AG08396 (cell line): ENCODE results near the gene ATP8B4.

Source experiments
- DNase-seq: peaks from one replicate; pipeline ENCODE4 v3.0.0; 2012; ENCODE audit warnings: low spot score, mixed read lengths

ATP8B4 gene

GRCh38 chr15:49857496-49858475 is 261.2 kb downstream of the ATP8B4 start:
- no peak for DNase-seq

DNA sequence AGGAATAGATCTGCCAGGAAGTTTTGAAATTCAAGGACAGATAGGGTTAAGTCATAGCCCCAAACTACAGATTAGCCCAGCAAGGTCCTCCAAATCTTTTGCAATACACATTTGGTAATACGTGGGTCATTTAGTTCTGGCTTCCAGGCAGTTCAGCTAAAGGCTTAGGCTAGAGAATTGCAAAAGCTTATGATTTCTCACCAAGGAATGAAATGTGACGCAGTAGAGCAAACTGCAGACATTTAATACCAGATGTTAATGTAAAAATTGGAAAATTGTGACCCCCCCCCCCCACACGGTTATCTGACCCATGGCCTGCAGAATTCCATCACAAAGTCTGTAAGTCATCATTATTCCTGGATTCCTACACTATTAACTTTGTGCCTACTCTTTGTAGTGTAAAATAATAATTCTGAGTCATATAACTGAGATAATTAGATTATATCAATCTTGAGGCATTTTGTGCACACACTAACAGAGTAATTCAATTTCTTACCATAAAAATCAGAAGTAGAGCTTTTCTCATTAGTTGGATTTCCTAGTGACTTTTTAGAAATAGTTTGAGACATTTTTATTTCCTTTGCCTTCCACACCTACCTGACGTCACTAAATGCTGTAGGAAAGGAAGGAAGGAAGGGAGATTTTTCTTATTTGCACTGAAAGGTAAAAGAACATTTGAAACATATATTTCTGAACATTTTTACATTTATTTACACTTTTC is 263.0 kb downstream of the ATP8B4 start:
- peak; percentile 51 for DNase-seq

DNA sequence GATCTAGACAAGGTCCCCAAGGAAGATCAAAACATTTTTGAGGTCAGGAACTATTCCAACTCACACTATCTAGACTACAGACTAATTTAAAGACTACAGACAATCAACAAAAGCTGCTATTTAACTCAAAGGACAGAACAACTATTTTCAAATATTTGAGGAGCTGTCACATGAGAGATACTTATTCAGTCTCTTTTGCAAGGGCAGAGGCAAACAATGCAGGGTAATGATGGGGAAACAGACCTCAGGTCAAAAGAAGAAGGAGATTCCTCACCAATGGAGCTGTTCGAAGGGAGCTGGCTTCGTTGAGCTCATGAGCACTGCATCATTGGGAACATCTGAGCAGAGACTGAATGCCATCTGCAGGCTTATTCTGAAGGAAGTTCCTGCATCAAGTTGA is 266.3 kb downstream of the ATP8B4 start:
- DNase-seq, result no peak

GRCh38 chr15:49848807-49849206 is 270.2 kb downstream of the ATP8B4 start:
- no peak for DNase-seq

- peak; percentile 43 for DNase-seq
Observed at GRCh38 chr15:49848282-49848724, 270.7 kb downstream of the ATP8B4 start.

DNA sequence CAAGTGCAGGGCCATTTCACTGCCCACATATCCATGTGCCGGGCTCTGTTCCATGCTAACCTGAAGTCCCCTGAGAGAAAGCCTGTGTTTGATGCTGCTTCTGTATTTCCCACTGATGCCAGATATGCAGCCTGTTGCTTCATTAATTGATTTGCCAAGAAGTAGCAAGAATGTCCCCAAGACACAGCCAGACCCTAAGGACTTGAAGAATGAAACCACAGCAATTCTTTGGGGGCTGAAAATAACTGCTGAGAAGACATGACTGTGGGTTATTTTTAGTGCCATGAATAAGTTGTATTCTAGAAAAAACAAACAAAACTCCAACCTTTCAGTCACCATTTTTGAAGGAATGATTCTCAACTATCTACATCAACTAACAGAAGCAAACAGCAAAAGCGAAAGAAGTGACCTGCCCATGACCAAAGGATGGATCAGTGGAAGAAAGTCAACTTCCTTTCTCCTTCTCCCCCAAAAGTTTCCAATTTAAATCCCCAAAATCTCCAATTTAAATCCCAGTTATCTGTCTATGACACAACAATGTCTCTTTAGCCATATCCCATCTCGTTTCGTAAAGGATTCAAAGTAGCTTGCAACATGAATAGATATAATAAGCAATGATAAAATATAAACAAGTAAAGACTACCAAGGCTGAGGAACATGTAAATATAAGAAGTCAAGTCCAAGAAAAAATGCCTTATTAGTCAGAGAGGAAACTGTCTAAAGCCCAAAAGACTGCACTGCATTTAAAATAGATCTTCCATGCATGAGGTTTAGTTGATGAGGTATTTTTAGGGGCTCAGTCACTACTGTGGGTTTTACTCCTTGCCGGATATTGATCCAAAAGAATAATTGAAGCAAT is 271.4 kb downstream of the ATP8B4 start:
- DNase-seq, result no peak

DNA sequence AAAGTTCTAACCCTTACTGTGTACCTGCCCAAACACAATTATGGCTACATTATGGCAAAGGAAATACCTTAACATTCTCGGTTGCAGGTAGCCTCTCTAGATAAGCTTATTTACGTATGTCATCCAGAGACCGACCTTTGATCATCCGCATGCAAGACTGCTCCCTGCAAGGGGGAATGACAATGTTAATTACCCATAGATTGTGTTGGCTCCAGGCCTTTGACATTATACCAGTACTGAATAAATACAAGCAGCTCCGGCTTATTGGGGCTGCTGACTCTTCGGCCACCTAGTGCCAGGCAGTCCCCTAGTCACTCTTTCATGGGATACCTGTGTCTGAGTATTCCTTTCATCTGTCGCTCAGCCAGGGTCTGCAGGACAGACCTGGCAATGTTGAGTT is 274.6 kb downstream of the ATP8B4 start:
- DNase-seq, result no peak

DNA sequence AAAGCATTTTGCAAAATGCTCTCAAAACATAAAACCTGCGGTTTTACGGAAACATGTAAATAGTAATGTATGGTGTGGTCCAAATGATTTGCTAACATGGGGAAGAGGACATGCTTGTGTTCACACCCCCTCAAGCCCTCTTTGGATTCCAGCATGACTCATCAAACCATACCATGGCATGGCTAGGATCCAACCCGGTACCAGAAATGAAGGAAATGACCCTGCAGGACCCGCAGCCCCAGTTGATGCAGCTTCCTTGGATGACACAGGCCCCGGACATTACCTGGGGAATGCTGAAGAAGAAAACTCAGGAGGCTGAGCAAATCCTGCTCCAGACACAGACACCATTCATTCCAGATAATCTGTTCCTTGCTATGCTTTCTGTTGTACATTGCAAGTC is 275.3 kb downstream of the ATP8B4 start:
- no peak for DNase-seq

DNA sequence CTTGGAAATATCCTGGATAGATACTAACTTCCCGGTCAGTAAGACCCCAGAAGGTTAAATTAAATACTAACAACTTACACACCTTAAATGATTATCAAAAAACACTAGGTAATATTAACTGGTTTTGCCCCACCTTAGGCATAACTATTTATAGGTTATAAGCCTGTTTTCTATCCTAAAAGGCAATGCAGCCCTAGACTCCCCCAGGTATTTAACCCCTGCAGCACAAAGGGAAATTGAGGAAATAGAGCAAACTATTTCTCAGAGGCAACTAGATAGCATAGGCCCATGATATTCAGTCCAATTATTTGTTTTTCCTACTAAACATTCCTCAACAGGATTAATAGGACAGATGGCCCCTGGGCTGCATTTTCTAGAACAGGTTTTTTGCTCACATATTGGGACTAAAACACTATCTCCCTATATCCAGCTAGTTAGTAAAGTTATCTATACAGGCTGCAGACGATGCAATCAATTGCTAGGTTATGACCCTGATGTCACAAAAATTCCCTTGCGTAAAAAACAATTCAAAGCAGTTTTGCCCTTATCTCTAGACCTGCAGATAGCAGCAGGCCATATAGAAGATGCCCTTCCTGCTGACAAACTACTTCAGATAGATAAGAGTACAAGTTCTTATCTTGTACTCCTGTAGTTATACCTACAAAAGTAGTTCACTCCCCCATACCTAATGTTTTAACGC is 276.9 kb downstream of the ATP8B4 start:
- DNase-seq, result no peak

GRCh38 chr15:49832511-49832910 is 286.5 kb downstream of the ATP8B4 start:
- no peak for DNase-seq

- peak; percentile 63 for DNase-seq
Observed at GRCh38 chr15:49831206-49831965, 287.6 kb downstream of the ATP8B4 start.

GRCh38 chr15:49830391-49830790 is 288.6 kb downstream of the ATP8B4 start:
- DNase-seq, result no peak

DNA sequence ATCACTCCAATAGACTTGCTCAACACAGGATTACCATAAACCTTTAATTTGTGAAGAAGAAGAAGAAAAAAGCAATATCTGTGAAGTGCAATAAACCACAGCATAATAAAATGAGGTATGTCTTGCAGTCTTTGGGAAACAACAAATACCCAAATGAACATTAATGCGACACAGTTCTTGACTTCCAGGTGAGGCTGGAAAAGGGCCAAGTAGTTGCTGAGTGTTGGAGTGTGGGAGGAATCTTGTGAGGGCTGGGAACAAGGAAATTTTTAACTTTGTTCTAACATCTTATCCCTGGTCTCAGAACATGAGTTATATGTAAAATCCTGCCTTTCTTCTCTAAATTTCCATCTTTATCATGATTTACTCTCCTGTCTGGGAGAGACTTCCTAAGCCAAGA is 291.7 kb downstream of the ATP8B4 start:
- no peak for DNase-seq

DNA sequence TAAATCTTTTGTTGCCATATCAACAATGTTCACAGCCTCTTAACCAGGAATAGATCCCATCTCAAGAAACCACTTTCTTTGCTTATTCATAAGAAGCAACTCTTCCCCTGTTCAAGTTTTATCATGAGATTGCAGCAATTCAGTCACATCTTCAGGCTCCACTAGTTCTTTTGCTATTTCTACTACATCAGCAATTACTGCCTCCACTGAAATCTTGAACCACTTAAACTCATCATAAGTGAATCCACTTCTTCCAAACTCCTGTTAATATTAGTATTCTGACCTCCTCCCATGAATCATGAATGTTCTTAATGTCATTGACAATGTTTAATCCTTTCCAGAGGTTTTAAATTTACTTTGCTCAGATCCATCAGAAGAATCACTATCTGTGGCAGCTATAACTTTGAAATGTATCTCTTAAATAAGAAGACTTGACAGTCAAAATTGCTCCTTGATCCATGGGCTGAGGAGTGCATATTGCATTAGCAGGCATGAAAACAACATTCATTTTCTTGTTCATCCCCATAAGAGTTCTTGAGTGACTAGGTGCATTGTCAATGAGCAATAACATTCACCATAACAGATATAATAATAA is 292.3 kb downstream of the ATP8B4 start:
- DNase-seq, result no peak

GRCh38 chr15:49824775-49825099 is 294.3 kb downstream of the ATP8B4 start:
- no peak for DNase-seq

DNA sequence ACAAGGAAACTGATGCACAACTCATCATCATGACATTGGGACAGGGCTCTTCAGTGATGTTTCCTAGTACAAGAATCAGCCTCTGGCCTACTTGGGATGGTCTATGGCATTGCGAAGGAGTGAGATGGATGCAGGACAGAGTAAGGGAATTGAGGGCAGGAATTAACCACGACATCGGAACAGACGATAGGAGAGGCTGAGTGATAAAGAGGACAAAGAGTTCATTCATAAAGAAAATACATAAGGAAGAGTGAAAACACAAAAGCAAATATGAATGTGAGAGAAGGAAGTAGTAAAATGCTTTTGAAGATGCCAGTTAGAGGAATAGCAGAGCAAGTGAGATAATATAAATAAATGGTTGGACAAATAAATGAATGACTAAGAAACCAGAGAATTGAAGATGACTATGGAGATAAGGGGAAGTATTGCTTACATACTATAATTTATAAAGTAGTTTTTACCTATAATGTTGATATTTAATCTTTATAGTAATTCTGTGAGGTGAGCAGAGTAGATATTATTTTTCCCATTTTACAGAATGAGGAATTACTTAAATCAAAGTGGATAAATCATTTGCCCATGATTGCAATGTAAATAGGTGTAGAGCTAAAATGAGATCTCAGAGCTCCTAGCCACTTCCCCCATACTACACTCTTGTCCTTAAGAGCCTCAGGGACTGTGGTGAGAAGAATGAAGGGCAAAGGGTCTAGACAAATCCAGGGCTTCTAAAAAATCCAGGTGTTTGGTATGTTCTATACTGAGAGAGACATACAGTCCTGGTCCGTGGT is 294.9 kb downstream of the ATP8B4 start:
- DNase-seq, result no peak

- DNase-seq, result no peak
Observed at GRCh38 chr15:49817100-49817499, 301.9 kb downstream of the ATP8B4 start.

GRCh38 chr15:49815950-49816349 is 303.1 kb downstream of the ATP8B4 start:
- peak; percentile 44 for DNase-seq

GRCh38 chr15:49815526-49815925 is 303.5 kb downstream of the ATP8B4 start:
- no peak for DNase-seq

DNA sequence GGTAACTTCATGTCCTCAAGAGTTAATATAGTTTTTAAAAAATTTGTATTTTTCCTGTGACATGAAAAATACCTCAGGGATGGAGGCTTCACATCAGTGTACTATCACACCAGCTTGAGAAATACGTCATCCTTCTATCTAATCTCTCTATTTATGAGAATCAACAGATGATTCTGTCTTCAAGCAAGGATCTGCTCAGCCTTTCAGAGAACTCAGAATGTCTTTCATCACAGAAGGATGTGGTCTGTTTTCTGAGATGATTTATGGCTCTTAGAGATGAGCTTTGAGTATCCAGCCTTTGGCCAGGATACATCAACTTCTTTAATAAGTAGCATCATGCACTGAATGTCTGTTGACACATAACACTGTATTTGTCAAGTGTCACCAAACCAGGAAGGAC is 304.3 kb downstream of the ATP8B4 start:
- DNase-seq, result no peak
